Mesenchymal stem cell (in vitro differentiated cells and primary cell): ENCODE data around the gene HIPK2.

Experiments used
- DNase-seq: peaks from one replicate; pipeline ENCODE4 v3.0.0-alpha.2; 2013
- H2AFZ ChIP-seq: one replicate; pipeline ENCODE4 v1.6.1; 2013; ENCODE audit warnings: low read depth, mild to moderate bottlenecking, control low read depth, inconsistent platforms, low read length, moderate library complexity
- H2AK5ac ChIP-seq: 2 replicates; pipeline ENCODE4 v1.6.1; 2013; ENCODE audit warnings: low read length, moderate library complexity, mild to moderate bottlenecking, inconsistent platforms; ENCODE audit not compliant: severe bottlenecking
- H2BK120ac ChIP-seq: one replicate; pipeline ENCODE4 v1.6.1; 2013; ENCODE audit warnings: low read depth, mild to moderate bottlenecking, inconsistent platforms, low read length, moderate library complexity
- H2BK12ac ChIP-seq, 2 experiments: one replicate each; pipeline ENCODE4 v1.6.1; 2013; ENCODE audit warnings: inconsistent platforms in 2 of 2, low read length in 2 of 2, mild to moderate bottlenecking in 2 of 2, moderate library complexity in 2 of 2, control low read depth in 1 of 2
- H2BK15ac ChIP-seq: one replicate; pipeline ENCODE4 v1.6.1; 2013; ENCODE audit warnings: mild to moderate bottlenecking, low read depth, inconsistent platforms; ENCODE audit not compliant: poor library complexity, severe bottlenecking
- H2BK5ac ChIP-seq: 2 replicates; pipeline ENCODE4 v1.6.1; 2013; ENCODE audit warnings: low read depth, mild to moderate bottlenecking, low read length, control low read depth, inconsistent platforms; ENCODE audit not compliant: poor library complexity, severe bottlenecking
- H3K14ac ChIP-seq, 2 experiments: one replicate each; pipeline ENCODE4 v1.6.1; 2013; ENCODE audit warnings: inconsistent platforms in 2 of 2, low read length in 2 of 2, control low read depth in 1 of 2, mild to moderate bottlenecking in 1 of 2, moderate library complexity in 1 of 2
- H3K18ac ChIP-seq, 2 experiments: one replicate each; pipeline ENCODE4 v1.6.1; 2013; ENCODE audit warnings: inconsistent platforms in 2 of 2, low read length in 2 of 2, control low read depth in 1 of 2, low read depth in 1 of 2, mild to moderate bottlenecking in 1 of 2
- H3K23ac ChIP-seq, 2 experiments: one replicate each; pipeline ENCODE4 v1.6.1; 2013; ENCODE audit warnings: inconsistent platforms in 2 of 2, low read length in 2 of 2, mild to moderate bottlenecking in 2 of 2, moderate library complexity in 2 of 2, control low read depth in 1 of 2
- H3K27ac ChIP-seq: 2 replicates; pipeline ENCODE4 v1.5.1; 2013; ENCODE audit warnings: mild to moderate bottlenecking, moderate library complexity, low read length, control low read depth, inconsistent platforms; ENCODE audit not compliant: poor library complexity, severe bottlenecking
- H3K27me3 ChIP-seq, 2 experiments: 2 replicates each; pipeline versions ENCODE4 v1.6.1 to v1.7.0; 2013; ENCODE audit warnings: low read length in 2 of 2, mild to moderate bottlenecking in 2 of 2, moderate library complexity in 2 of 2, control low read depth in 1 of 2, inconsistent platforms in 1 of 2; ENCODE audit not compliant: control insufficient read depth in 1 of 2, insufficient read depth in 1 of 2
- H3K36me3 ChIP-seq, 2 experiments: 2 replicates each; pipeline versions ENCODE4 v1.6.1 to v1.7.0; 2013; ENCODE audit warnings: low read length in 2 of 2, control low read depth in 1 of 2, inconsistent platforms in 1 of 2, low read depth in 1 of 2, mild to moderate bottlenecking in 1 of 2; ENCODE audit not compliant: insufficient read depth in 2 of 2, control insufficient read depth in 1 of 2
- H3K4ac ChIP-seq, 2 experiments: one replicate each; pipeline ENCODE4 v1.6.1; 2013; ENCODE audit warnings: inconsistent platforms in 2 of 2, low read length in 2 of 2, mild to moderate bottlenecking in 2 of 2, moderate library complexity in 2 of 2, control low read depth in 1 of 2, low read depth in 1 of 2
- H3K4me1 ChIP-seq: 2 replicates; pipeline ENCODE4 v1.6.1; 2013; ENCODE audit warnings: low read depth, low read length, control low read depth; ENCODE audit not compliant: control insufficient read depth, insufficient read depth
- H3K4me2 ChIP-seq: 2 replicates; pipeline ENCODE4 v1.6.1; 2013; ENCODE audit warnings: low read length, mild to moderate bottlenecking, inconsistent platforms; ENCODE audit not compliant: poor library complexity, severe bottlenecking
- H3K4me3 ChIP-seq, 2 experiments: 2 replicates each; pipeline versions ENCODE4 v1.5.1 to v1.7.0; 2013; ENCODE audit warnings: low read length in 2 of 2, mild to moderate bottlenecking in 2 of 2, control low read depth in 1 of 2, low read depth in 1 of 2; ENCODE audit not compliant: insufficient read depth in 1 of 2
- H3K79me1 ChIP-seq: replicated peaks from 2 replicates; pipeline ENCODE4 v1.6.1; 2013; ENCODE audit warnings: mild to moderate bottlenecking, control low read depth, low read length, inconsistent platforms; ENCODE audit not compliant: poor library complexity, severe bottlenecking
- H3K9ac ChIP-seq: 2 replicates; pipeline ENCODE4 v1.7.0; 2013; ENCODE audit warnings: mild to moderate bottlenecking, low read length, moderate library complexity
- H3K9me3 ChIP-seq: 2 replicates; pipeline ENCODE4 v1.7.0; 2013; ENCODE audit warnings: mild to moderate bottlenecking, low read length; ENCODE audit not compliant: control insufficient read depth
- H4K8ac ChIP-seq: one replicate; pipeline ENCODE4 v1.6.1; 2013; ENCODE audit warnings: inconsistent platforms, mild to moderate bottlenecking, low read length, moderate library complexity
- H4K91ac ChIP-seq: one replicate; pipeline ENCODE4 v1.6.1; 2013; ENCODE audit warnings: mild to moderate bottlenecking, low read length, inconsistent platforms
- WGBS: methylation state at CpG from one replicate; pipeline ENCODE4 v1.1.7; 2013; ENCODE audit warnings: mixed read lengths; 5-methylcytosine and 5-hydroxymethylcytosine counted together

Gene HIPK2

GRCh38 chr7:139765143-139765542 lies 12.7 kb downstream of the HIPK2 start:
- no peak overlapping the region for H3K4ac ChIP-seq
- no peak overlapping the region for H2BK15ac ChIP-seq
- H2BK5ac ChIP-seq: no peak overlapping the region
- H4K8ac ChIP-seq: no peak overlapping the region
- no peak overlapping the region for H4K91ac ChIP-seq
- no peaks in the 10 kb centered on the region for H3K79me1 ChIP-seq
- H3K36me3 ChIP-seq: peaks cover 13 to 19% of the 10 kb centered on the region in 2 experiments
- H3K14ac ChIP-seq: no peak overlapping the region
- 90% methylated on average over 2 of the region's 2 CpGs for WGBS
- H3K18ac ChIP-seq: no peak overlapping the region
- no peak overlapping the region for H3K23ac ChIP-seq
- H3K4me1 ChIP-seq: peaks cover 16% of the 10 kb centered on the region
- no peak overlapping the region for H3K4me3 ChIP-seq
- H2BK12ac ChIP-seq: no peak overlapping the region
- no peak overlapping the region for H3K9ac ChIP-seq
- no peak overlapping the region for H2BK120ac ChIP-seq
- H3K4me2 ChIP-seq: no peak overlapping the region
- DNase-seq: peak; percentile 3
- no peak overlapping the region for H3K27ac ChIP-seq
- H3K27me3 ChIP-seq: no peaks in the 10 kb centered on the region
- no peak overlapping the region for H2AFZ ChIP-seq
- no peaks in the 10 kb centered on the region for H3K9me3 ChIP-seq
- no peak overlapping the region for H2AK5ac ChIP-seq

- Histone ChIP-seq H3K79me1 (no peaks in the 10 kb centered on the region), H3K4ac (peak overlapping the region; percentile 40 to 79), H3K4me1 (peaks cover 13% of the 10 kb centered on the region), H3K18ac (peak overlapping the region in 1 of 2 experiments; percentile 67), H3K14ac (no peak overlapping the region), H3K27me3 (no peaks in the 10 kb centered on the region), H3K23ac (no peak overlapping the region), H3K4me2 (no peak overlapping the region), H3K9ac (no peak overlapping the region), H3K4me3 (no peak overlapping the region), H2BK12ac (no peak overlapping the region), H2BK120ac (peak overlapping the region; percentile 61), H2AFZ (no peak overlapping the region), H2BK5ac (no peak overlapping the region), H4K8ac (no peak overlapping the region), H3K27ac (no peak overlapping the region), H4K91ac (peak overlapping the region; percentile 57), H3K9me3 (no peaks in the 10 kb centered on the region), H2AK5ac (no peak overlapping the region), H2BK15ac (no peak overlapping the region), H3K36me3 (peaks cover 7% of the 10 kb centered on the region in 2 experiments)
- WGBS: 36% methylated on average over 10 of the region's 10 CpGs
- DNase-seq: peak; percentile 80
These were observed 14.5 kb downstream of the HIPK2 start for GRCh38 chr7:139763330-139763729.

- no peak overlapping the region for H2BK15ac ChIP-seq
- peak overlapping the region; percentile 40 to 79 for H3K4ac ChIP-seq
- 9% methylated on average over 2 of the region's 2 CpGs for WGBS
- no peak overlapping the region for H3K14ac ChIP-seq
- H4K8ac ChIP-seq: peak overlapping the region; percentile 24
- no peak overlapping the region for H2AFZ ChIP-seq
- H4K91ac ChIP-seq: peak overlapping the region; percentile 57
- H3K9me3 ChIP-seq: no peaks in the 10 kb centered on the region
- H2BK12ac ChIP-seq: peak overlapping the region in 1 of 2 experiments; percentile 32
- no peaks in the 10 kb centered on the region for H3K79me1 ChIP-seq
- H3K36me3 ChIP-seq: peaks cover 7% of the 10 kb centered on the region in 2 experiments
- H3K18ac ChIP-seq: peak overlapping the region in 1 of 2 experiments; percentile 67
- H3K4me2 ChIP-seq: no peak overlapping the region
- peak overlapping the region; percentile 13 for H3K27ac ChIP-seq
- H3K4me1 ChIP-seq: peaks cover 13% of the 10 kb centered on the region
- H2BK120ac ChIP-seq: no peak overlapping the region
- no peak overlapping the region for H2BK5ac ChIP-seq
- no peak overlapping the region for H3K23ac ChIP-seq
- no peak overlapping the region for H3K9ac ChIP-seq
- DNase-seq: peak; percentile 93
- H3K4me3 ChIP-seq: no peak overlapping the region
- no peaks in the 10 kb centered on the region for H3K27me3 ChIP-seq
- H2AK5ac ChIP-seq: no peak overlapping the region
These were observed 14.9 kb downstream of the HIPK2 start for GRCh38 chr7:139762886-139763285.

- WGBS: 95% methylated on average over 8 of the region's 8 CpGs
- H2AK5ac ChIP-seq: no peak overlapping the region
- no peak overlapping the region for H2BK5ac ChIP-seq
- H3K4me3 ChIP-seq: no peak overlapping the region
- peak overlapping the region in 1 of 2 experiments; percentile 58 for H3K14ac ChIP-seq
- H3K9ac ChIP-seq: no peak overlapping the region
- no peaks in the 10 kb centered on the region for H3K27me3 ChIP-seq
- H3K27ac ChIP-seq: no peak overlapping the region
- H3K79me1 ChIP-seq: no peaks in the 10 kb centered on the region
- no peak overlapping the region for H2BK120ac ChIP-seq
- H3K9me3 ChIP-seq: no peaks in the 10 kb centered on the region
- no peak overlapping the region for H4K8ac ChIP-seq
- no peak overlapping the region for H3K4ac ChIP-seq
- H3K18ac ChIP-seq: peak overlapping the region in 1 of 2 experiments; percentile 70
- peak overlapping the region in 1 of 2 experiments; percentile 70 for H2BK12ac ChIP-seq
- H3K4me1 ChIP-seq: peaks cover 19% of the 10 kb centered on the region
- H3K4me2 ChIP-seq: no peak overlapping the region
- H3K23ac ChIP-seq: no peak overlapping the region
- H2BK15ac ChIP-seq: no peak overlapping the region
- no peak for DNase-seq
- H2AFZ ChIP-seq: no peak overlapping the region
- H4K91ac ChIP-seq: peak overlapping the region; percentile 31
- H3K36me3 ChIP-seq: peaks cover 7 to 14% of the 10 kb centered on the region in 2 experiments
These were observed 19.4 kb downstream of the HIPK2 start for GRCh38 chr7:139758388-139758787.
